HFF-Myc (cell line): ENCODE measurements around the gene DTX4.
"Not testable (repeated sequence)": the region's sequence is repeated elsewhere in the genome, so short reads cannot be mapped to it uniquely, and the experiment has no call there.

Experiments used
- DNase-seq: peaks from one replicate; pipeline ENCODE4 v3.0.0-alpha.2; 2011; ENCODE audit warnings: low read depth; ENCODE audit errors: extremely low read depth
- H3K4me3 ChIP-seq: replicated peaks from 2 replicates; pipeline ENCODE4 v1.5.1; 2011; ENCODE audit warnings: low read depth, mild to moderate bottlenecking, control low read depth, low read length
- TF ChIP-seq, protein P1 (sequence below): IDR thresholded peaks from 2 replicates; pipeline ENCODE4 v1.5.1; 2012; ENCODE audit warnings: mild to moderate bottlenecking, low read depth, low read length, control low read depth; ENCODE audit errors: missing control alignments

The DTX4 gene

DNA sequence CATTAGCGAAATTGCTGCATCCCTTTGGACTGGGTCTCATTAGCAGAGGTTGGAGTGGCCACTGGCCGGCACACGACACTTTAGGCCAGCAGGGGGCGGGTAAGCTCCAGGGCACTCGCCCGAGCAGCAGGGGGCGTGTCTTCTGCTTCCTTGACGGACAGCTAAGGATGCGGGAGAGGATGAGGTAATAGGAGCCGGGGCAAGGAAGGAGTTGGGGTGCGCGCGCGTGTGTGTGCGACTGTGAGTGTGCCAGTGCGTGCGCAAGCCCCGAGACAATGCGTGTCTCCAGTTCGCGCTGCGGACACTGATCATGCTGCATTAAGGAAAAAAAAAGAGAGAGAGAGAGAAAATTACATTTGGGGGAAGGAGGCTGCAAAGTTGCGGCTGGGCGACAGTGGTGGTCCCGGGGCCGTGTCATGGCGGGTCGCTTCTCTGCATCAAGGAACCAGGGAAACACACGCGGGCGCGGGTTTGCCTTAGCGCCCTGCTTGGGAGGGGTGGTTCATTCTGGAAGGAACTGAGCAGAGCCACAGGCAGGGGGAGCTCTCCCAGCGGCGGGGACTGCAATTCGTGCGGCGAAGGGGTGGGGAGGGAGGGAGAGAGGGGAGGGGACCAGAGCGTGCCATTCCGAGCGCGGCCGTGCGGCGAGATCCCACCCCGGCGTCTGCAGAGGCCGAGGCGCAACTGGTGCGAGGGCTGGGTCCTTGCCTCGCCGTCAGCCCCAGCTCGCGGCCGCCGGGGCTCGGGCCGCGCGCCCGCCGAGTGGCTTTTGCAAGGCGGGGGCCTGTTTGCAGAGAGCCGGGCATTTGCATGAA, at the start of gene DTX4:
Gene DTX4, plus strand, starts transcription at position 625 of the 815 bp plus-strand sequence. CDS start 464 bp downstream, outside the sequence.
- peak within 1 kb of the TSS; percentile 47 for H3K4me3 ChIP-seq
- DNase-seq, result peak; percentile 51
- TF ChIP-seq, protein P1, sequence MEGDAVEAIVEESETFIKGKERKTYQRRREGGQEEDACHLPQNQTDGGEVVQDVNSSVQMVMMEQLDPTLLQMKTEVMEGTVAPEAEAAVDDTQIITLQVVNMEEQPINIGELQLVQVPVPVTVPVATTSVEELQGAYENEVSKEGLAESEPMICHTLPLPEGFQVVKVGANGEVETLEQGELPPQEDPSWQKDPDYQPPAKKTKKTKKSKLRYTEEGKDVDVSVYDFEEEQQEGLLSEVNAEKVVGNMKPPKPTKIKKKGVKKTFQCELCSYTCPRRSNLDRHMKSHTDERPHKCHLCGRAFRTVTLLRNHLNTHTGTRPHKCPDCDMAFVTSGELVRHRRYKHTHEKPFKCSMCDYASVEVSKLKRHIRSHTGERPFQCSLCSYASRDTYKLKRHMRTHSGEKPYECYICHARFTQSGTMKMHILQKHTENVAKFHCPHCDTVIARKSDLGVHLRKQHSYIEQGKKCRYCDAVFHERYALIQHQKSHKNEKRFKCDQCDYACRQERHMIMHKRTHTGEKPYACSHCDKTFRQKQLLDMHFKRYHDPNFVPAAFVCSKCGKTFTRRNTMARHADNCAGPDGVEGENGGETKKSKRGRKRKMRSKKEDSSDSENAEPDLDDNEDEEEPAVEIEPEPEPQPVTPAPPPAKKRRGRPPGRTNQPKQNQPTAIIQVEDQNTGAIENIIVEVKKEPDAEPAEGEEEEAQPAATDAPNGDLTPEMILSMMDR, result peak; percentile 71

DNA sequence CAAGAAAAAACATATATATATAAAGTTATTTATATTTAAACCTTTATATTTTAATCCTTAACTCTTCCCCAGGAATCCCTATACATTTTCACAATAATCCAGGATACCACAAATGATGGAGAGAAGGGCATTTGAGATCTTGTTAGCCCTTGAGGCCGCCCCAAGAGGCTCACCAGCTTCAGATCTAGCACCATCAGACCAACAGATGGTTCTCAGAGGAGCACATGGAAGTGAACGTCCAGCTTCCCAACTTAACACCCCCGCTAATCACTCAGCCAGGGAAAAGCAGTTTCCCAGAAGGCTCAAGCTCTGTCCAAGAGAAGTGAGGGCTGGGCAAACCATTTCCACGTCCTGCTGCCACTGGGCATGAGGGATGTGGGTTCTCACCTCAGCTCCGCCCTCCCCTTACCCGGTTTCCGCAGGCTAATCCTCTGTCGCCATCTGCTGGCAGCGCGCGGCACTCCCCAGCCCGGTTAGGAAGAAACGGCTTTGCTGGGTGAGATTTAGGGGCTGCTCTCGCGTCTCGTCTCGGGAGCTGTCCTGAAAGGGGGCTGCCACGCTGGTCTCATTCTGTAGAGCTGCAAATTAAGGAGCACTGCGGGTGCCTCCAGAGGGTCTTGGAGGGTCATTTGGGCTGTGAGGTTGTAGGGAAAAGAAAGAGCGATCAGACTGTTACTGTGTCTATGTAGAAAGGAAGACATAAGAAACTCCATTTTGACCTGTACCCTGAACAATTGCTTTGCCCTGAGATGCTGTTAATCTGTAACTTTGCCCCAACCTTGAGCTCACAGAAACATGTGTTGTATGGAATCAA, 36.1 kb upstream of the DTX4 start:
- peak; percentile 35 for DNase-seq
- TF ChIP-seq, protein P1, result peak; percentile 100
- no peak overlapping the region for H3K4me3 ChIP-seq

DNA sequence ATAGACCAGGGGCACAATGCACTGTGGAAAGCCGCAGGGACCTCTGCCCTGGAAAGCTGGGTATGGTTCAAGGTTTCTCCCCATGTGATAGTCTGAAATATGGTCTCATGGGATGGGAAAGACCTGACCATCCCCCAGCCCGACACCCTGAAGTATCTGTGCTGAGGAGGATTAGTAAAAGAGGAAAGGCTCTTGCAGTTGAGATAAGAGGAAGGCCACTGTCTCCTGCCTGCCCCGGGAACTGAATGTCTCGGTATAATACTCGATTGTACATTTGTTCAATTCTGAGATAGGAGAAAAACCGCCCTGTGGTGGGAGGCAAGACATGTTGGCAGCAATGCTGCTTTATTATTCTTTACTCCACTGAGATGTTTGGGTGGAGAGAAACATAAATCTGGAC, 35.4 kb upstream of the DTX4 start:
- not testable (repeated sequence) for DNase-seq, H3K4me3 ChIP-seq

DNA sequence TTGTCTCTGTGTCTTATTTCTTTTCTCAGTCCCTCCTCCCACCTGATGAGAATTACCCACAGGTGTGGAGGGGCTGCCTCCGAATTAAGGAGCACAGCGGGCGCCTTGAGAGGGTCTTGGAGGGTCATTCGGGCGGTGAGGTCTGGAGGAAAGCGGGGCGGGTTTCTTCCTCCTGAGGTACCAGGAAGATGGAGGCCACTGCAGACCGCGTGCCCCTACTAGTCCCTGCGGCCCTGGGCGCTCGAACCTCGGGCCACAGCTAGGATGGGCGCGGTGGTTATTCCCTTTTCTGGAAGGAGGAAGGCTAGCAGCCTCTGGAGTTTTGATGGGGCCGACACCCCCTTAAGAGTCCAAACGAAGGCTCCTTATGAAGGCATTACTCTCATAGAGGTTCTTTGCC, 34.7 kb upstream of the DTX4 start:
- no peak for DNase-seq
- TF ChIP-seq, protein P1, result no peak
- no peak overlapping the region for H3K4me3 ChIP-seq

DNA sequence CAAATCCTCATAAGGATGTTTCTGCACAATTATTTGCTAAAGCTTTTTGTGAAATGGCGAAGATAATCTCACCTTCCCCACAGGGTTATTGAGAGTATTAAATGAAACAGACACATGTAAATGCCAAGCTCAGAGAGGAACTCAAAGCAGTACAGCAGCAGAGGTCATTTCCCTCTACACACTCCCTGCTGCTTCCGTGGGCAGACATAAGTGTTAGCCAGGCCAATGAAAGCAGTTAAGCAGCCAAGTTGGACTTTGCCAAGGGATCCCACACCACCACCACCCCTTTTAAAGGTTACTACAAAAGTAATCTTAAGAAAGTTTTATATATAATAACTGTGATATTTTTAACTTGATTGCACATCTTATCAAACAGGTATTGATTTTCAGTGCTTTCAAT, 33.3 kb upstream of the DTX4 start:
- no peak for DNase-seq
- TF ChIP-seq, protein P1, result no peak
- no peak overlapping the region for H3K4me3 ChIP-seq

DNA sequence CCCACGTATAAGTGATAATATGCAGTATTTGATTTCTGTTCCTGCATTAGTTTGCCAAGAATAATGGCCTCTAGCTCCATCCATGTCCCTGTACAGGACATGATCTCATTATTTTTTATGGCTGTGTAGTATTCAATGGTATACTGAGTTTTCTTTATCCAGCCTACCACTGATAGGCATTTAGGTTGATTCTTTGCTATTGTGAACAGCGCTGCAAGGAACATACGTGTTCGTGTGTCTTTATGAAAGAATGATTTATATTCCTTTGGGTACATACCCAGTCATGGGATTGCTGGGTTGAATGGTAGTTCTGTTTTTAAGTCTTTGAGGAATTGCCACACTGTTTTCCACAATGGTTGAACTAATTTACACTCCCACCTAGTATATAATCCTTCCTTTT, 30.7 kb upstream of the DTX4 start:
- TF ChIP-seq, protein P1, result no peak
- H3K4me3 ChIP-seq, result no peak overlapping the region
- DNase-seq, result no peak
